HepG2 (cell line): ENCODE data around the gene FAM118B. TPM values are rescaled to one million over a fixed set of nuclear protein-coding genes. Genes with fewer than 3 reads are reported as not detected.

ENCODE experiments used
- CBFB ChIP-seq: sonication (generic); formaldehyde crosslinking; IDR thresholded peaks from 2 replicates; pipeline ENCODE4 v1.4.0; 2020; ENCODE audit warnings: missing genetic modification reagents
- EEA1 ChIP-seq: sonication (generic); formaldehyde crosslinking; IDR thresholded peaks from 2 replicates; pipeline ENCODE4 v1.5.1; 2020; ENCODE audit warnings: mild to moderate bottlenecking, missing genetic modification reagents, borderline replicate concordance
- GATA4 ChIP-seq: sonication (generic); IDR thresholded peaks from 2 replicates; pipeline ENCODE4 v1.6.1; 2016; ENCODE audit warnings: antibody characterized with exemption, low read depth, borderline replicate concordance
- MIER2 ChIP-seq: IDR thresholded peaks from 2 replicates; pipeline ENCODE4 v1.6.1; 2016; ENCODE audit warnings: missing biosample characterization, missing genetic modification reagents
- PHB2 ChIP-seq: fragments of 450-650 bp; IDR thresholded peaks from 2 replicates; pipeline ENCODE4 v1.6.1; 2018; ENCODE audit not compliant: partially characterized antibody
- SMYD3 ChIP-seq: sonication (generic); formaldehyde crosslinking; IDR thresholded peaks from 2 replicates; pipeline ENCODE4 v1.8.1; 2023; ENCODE audit warnings: mild to moderate bottlenecking, missing genetic modification reagents
- SP1 ChIP-seq, 2 experiments: fragments of 450-650 bp in 1 of 2; sonication (generic) in 1 of 2; formaldehyde crosslinking in 1 of 2; IDR thresholded peaks; 2 replicates each; pipeline versions ENCODE4 v1.4.0 to v1.6.1; 2016 to 2020; ENCODE audit warnings: missing genetic modification reagents in 1 of 2
- TFE3 ChIP-seq: IDR thresholded peaks from 2 replicates; pipeline ENCODE4 v1.6.1; 2016
- TOE1 ChIP-seq: sonication (generic); formaldehyde crosslinking; IDR thresholded peaks from 2 replicates; pipeline ENCODE4 v1.4.0; 2020; ENCODE audit warnings: mild to moderate bottlenecking, missing genetic modification reagents
- ZNF251 ChIP-seq: sonication (generic); formaldehyde crosslinking; IDR thresholded peaks from 2 replicates; pipeline ENCODE4 v1.9.0; 2021; ENCODE audit warnings: mild to moderate bottlenecking, missing genetic modification reagents
- ZNF256 ChIP-seq: sonication (generic); formaldehyde crosslinking; conservative IDR thresholded peaks from 2 replicates; pipeline ENCODE4 v1.4.0; 2020; ENCODE audit warnings: missing genetic modification reagents
- ZNF724P ChIP-seq: sonication (generic); formaldehyde crosslinking; IDR thresholded peaks from 2 replicates; pipeline ENCODE4 v1.8.0; 2022; ENCODE audit warnings: missing genetic modification reagents, borderline replicate concordance
- ZNF878 ChIP-seq: sonication (generic); formaldehyde crosslinking; IDR thresholded peaks from 2 replicates; pipeline ENCODE4 v1.8.1; 2023; ENCODE audit warnings: mild to moderate bottlenecking, missing genetic modification reagents, moderate library complexity
- polyA plus RNA-seq, 8 experiments: library from polyadenylated mRNA; depleted of rRNA in 3 of 8; stranded (reverse) in 7 of 8; unstranded in 1 of 8; fragments of >200 nt; fragmentation: Illumina TruSeq in 4 of 8; extraction: Trizol in 4 of 8; gene quantifications; 2 replicates each; pipeline versions ENCODE4 v1.2.1 to v1.2.3, GENCODE V29; 2011 to 2016; ENCODE audit warnings: low read depth in 4 of 8, missing spikeins in 1 of 8, mixed read lengths in 1 of 8; ENCODE audit not compliant: insufficient read depth in 1 of 8
- total RNA-seq, 5 experiments: library from RNA; depleted of rRNA; stranded (reverse); fragments of >200 nt; fragmentation: Illumina TruSeq; extraction: Trizol; gene quantifications; 2 replicates each; pipeline ENCODE4 v1.2.3, GENCODE V29; 2016; ENCODE audit warnings: low read depth in 1 of 5
- TF ChIP-seq, protein P1 (sequence below): sonication (generic); formaldehyde crosslinking; IDR thresholded peaks from 2 replicates; pipeline ENCODE4 v1.4.0; 2020; ENCODE audit warnings: missing genetic modification reagents, mild to moderate bottlenecking, borderline replicate concordance
- TF ChIP-seq, protein P2 (sequence below): sonication (generic); formaldehyde crosslinking; IDR thresholded peaks from 2 replicates; pipeline ENCODE4 v1.5.1; 2020; ENCODE audit warnings: missing genetic modification reagents, mild to moderate bottlenecking, borderline replicate concordance
- TF ChIP-seq, protein P3 (sequence below): sonication (generic); formaldehyde crosslinking; IDR thresholded peaks from 2 replicates; pipeline ENCODE4 v1.4.0; 2020; ENCODE audit warnings: mild to moderate bottlenecking, missing genetic modification reagents

FAM118B gene
- total and polyA plus RNA-seq, 2 of the 13 experiments (the other 11 are each of a cell fraction or from before 2014, with no cell fraction given): 10.2 to 25.7 TPM

GRCh38 chr11:126211236-126212088 lies at the start of gene FAM118B, which contains the start of gene RPUSD4 (continued):
- TF ChIP-seq, protein P1, sequence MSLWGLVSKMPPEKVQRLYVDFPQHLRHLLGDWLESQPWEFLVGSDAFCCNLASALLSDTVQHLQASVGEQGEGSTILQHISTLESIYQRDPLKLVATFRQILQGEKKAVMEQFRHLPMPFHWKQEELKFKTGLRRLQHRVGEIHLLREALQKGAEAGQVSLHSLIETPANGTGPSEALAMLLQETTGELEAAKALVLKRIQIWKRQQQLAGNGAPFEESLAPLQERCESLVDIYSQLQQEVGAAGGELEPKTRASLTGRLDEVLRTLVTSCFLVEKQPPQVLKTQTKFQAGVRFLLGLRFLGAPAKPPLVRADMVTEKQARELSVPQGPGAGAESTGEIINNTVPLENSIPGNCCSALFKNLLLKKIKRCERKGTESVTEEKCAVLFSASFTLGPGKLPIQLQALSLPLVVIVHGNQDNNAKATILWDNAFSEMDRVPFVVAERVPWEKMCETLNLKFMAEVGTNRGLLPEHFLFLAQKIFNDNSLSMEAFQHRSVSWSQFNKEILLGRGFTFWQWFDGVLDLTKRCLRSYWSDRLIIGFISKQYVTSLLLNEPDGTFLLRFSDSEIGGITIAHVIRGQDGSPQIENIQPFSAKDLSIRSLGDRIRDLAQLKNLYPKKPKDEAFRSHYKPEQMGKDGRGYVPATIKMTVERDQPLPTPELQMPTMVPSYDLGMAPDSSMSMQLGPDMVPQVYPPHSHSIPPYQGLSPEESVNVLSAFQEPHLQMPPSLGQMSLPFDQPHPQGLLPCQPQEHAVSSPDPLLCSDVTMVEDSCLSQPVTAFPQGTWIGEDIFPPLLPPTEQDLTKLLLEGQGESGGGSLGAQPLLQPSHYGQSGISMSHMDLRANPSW (CRISPR knock-in tag): peak; percentile 75; the same call in 1 of the 2 replicates
- TF ChIP-seq CBFB (CRISPR knock-in tag) (peak; percentile 83), PHB2 (no peak), TOE1 (CRISPR knock-in tag) (no peak), MIER2 (CRISPR knock-in tag) (no peak), EEA1 (CRISPR knock-in tag) (no peak), GATA4 (no peak; the same call in 1 of the 2 replicates), ZNF256 (CRISPR knock-in tag) (no peak), SMYD3 (no peak), TFE3 (CRISPR knock-in tag) (peak; percentile 94), ZNF878 (CRISPR knock-in tag) (no peak), ZNF724P (CRISPR knock-in tag) (peak; percentile 60; the same call in 1 of the 2 replicates), ZNF251 (CRISPR knock-in tag) (no peak), SP1 (IDR thresholded peaks at IDR 0.05) (no peak), SP1 (CRISPR knock-in tag; IDR thresholded peaks at IDR 0.05) (peak; percentile 96)
- TF ChIP-seq, protein P2, sequence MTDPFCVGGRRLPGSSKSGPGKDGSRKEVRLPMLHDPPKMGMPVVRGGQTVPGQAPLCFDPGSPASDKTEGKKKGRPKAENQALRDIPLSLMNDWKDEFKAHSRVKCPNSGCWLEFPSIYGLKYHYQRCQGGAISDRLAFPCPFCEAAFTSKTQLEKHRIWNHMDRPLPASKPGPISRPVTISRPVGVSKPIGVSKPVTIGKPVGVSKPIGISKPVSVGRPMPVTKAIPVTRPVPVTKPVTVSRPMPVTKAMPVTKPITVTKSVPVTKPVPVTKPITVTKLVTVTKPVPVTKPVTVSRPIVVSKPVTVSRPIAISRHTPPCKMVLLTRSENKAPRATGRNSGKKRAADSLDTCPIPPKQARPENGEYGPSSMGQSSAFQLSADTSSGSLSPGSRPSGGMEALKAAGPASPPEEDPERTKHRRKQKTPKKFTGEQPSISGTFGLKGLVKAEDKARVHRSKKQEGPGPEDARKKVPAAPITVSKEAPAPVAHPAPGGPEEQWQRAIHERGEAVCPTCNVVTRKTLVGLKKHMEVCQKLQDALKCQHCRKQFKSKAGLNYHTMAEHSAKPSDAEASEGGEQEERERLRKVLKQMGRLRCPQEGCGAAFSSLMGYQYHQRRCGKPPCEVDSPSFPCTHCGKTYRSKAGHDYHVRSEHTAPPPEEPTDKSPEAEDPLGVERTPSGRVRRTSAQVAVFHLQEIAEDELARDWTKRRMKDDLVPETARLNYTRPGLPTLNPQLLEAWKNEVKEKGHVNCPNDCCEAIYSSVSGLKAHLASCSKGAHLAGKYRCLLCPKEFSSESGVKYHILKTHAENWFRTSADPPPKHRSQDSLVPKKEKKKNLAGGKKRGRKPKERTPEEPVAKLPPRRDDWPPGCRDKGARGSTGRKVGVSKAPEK (CRISPR knock-in tag): 0 out of 2 replicates have a peak, but pooled peaks have one; percentile 90
- TF ChIP-seq, protein P3, sequence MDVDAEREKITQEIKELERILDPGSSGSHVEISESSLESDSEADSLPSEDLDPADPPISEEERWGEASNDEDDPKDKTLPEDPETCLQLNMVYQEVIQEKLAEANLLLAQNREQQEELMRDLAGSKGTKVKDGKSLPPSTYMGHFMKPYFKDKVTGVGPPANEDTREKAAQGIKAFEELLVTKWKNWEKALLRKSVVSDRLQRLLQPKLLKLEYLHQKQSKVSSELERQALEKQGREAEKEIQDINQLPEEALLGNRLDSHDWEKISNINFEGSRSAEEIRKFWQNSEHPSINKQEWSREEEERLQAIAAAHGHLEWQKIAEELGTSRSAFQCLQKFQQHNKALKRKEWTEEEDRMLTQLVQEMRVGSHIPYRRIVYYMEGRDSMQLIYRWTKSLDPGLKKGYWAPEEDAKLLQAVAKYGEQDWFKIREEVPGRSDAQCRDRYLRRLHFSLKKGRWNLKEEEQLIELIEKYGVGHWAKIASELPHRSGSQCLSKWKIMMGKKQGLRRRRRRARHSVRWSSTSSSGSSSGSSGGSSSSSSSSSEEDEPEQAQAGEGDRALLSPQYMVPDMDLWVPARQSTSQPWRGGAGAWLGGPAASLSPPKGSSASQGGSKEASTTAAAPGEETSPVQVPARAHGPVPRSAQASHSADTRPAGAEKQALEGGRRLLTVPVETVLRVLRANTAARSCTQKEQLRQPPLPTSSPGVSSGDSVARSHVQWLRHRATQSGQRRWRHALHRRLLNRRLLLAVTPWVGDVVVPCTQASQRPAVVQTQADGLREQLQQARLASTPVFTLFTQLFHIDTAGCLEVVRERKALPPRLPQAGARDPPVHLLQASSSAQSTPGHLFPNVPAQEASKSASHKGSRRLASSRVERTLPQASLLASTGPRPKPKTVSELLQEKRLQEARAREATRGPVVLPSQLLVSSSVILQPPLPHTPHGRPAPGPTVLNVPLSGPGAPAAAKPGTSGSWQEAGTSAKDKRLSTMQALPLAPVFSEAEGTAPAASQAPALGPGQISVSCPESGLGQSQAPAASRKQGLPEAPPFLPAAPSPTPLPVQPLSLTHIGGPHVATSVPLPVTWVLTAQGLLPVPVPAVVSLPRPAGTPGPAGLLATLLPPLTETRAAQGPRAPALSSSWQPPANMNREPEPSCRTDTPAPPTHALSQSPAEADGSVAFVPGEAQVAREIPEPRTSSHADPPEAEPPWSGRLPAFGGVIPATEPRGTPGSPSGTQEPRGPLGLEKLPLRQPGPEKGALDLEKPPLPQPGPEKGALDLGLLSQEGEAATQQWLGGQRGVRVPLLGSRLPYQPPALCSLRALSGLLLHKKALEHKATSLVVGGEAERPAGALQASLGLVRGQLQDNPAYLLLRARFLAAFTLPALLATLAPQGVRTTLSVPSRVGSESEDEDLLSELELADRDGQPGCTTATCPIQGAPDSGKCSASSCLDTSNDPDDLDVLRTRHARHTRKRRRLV (CRISPR knock-in tag): 0 out of 2 replicates have a peak, but pooled peaks have one; percentile 75
